ENCODE data around the gene MACROD2.
A peak's percentile ranks its signal among the peaks of the same experiment; 100 is the strongest.

The MACROD2 gene

DNA sequence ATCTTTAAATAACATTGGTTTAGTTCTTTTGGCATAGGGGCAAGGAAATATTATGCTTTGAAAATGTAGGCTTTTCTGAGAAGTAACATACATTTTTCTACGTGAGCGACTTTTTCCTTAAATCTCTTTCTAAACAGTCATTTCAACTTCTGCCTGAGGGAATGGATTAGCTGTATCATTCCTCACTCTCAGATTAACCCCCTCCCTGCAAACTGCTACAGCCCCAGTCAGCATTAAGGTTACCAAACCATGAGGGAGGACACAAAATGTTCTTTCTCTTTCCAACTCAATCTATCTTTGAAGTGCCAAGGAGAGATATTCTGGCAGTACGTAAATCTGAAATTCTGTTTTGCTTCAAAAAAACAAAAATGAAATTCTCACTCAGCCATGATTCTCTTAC, 573.4 kb downstream of the MACROD2 start:
- no peak for DNase-seq (ENCODE audit: low read depth)
- TF ChIP-seq, protein P1, sequence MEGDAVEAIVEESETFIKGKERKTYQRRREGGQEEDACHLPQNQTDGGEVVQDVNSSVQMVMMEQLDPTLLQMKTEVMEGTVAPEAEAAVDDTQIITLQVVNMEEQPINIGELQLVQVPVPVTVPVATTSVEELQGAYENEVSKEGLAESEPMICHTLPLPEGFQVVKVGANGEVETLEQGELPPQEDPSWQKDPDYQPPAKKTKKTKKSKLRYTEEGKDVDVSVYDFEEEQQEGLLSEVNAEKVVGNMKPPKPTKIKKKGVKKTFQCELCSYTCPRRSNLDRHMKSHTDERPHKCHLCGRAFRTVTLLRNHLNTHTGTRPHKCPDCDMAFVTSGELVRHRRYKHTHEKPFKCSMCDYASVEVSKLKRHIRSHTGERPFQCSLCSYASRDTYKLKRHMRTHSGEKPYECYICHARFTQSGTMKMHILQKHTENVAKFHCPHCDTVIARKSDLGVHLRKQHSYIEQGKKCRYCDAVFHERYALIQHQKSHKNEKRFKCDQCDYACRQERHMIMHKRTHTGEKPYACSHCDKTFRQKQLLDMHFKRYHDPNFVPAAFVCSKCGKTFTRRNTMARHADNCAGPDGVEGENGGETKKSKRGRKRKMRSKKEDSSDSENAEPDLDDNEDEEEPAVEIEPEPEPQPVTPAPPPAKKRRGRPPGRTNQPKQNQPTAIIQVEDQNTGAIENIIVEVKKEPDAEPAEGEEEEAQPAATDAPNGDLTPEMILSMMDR (conservative IDR thresholded peaks at IDR 0.05; ENCODE audit: low read depth, low read length), result no peak
- no peak overlapping the region for H3K4me3 ChIP-seq (ENCODE audit: low read depth, low read length)

DNA sequence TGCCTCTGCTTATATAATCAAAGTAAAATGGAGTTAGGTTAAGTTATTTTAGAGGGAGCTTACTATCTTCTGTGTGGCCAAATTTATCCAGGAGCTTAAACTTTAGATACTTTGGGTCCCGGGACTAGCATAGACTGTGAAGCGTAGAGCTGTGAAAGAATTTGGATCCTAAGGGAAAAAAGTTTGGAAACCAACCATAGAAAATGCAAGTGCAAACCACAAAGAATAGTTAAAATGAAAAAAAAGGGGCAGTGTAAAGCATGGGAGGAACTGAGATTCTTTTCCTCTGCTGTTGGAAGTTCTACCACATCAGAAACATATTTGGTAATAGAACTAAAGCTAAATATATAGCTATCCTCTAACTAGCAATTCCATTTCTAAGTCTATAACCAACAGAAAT, 574.3 kb downstream of the MACROD2 start:
- DNase-seq (ENCODE audit: low read depth), result no peak
- TF ChIP-seq, protein P1 (conservative IDR thresholded peaks at IDR 0.05; ENCODE audit: low read depth, low read length), result no peak
- no peak overlapping the region for H3K4me3 ChIP-seq (ENCODE audit: low read depth, low read length)

DNA sequence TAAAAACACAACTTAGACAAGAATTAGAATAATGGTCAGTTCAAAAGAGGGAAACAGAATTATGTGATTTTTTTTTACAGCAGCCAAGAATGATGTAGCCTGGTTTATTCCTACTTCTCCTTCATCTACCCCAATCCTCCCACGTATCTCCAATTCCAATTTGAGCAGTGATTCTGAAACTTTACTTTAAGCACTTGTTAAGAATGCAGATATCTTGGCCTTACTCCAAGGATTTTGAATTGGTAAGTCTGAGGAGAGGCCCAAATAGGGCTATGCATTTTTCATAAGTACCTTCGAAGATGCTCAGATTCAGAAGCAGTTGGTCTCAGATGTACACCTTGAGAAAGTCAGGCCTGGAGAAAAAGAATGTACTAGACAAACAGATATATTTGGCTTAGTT, 575.5 kb downstream of the MACROD2 start:
- DNase-seq (ENCODE audit: low read depth), result peak; percentile 27
- TF ChIP-seq, protein P1 (conservative IDR thresholded peaks at IDR 0.05; ENCODE audit: low read depth, low read length), result no peak
- no peak overlapping the region for H3K4me3 ChIP-seq (ENCODE audit: low read depth, low read length)

DNA sequence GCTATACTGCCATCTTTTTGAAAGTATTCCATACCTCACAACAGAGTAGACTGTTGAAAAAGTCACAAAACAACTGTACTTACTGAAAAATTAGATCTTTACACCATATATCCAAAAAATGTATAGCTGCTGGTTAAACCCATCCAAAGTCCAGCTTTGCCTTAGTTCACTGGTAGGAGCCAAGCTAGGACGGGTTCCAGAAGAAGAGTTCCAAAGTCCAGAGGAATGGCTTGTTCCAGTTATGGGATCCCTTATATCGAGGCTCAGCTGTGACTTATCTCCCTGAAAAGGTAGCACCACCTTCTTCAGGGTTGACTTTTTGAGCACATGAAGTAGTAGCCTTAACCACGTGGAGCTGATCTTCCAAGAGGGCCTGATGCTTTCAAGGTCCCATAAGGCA, 578.4 kb downstream of the MACROD2 start:
- TF ChIP-seq, protein P1 (conservative IDR thresholded peaks at IDR 0.05; ENCODE audit: low read depth, low read length), result no peak
- DNase-seq (ENCODE audit: low read depth), result no peak
- no peak overlapping the region for H3K4me3 ChIP-seq (ENCODE audit: low read depth, low read length)

DNA sequence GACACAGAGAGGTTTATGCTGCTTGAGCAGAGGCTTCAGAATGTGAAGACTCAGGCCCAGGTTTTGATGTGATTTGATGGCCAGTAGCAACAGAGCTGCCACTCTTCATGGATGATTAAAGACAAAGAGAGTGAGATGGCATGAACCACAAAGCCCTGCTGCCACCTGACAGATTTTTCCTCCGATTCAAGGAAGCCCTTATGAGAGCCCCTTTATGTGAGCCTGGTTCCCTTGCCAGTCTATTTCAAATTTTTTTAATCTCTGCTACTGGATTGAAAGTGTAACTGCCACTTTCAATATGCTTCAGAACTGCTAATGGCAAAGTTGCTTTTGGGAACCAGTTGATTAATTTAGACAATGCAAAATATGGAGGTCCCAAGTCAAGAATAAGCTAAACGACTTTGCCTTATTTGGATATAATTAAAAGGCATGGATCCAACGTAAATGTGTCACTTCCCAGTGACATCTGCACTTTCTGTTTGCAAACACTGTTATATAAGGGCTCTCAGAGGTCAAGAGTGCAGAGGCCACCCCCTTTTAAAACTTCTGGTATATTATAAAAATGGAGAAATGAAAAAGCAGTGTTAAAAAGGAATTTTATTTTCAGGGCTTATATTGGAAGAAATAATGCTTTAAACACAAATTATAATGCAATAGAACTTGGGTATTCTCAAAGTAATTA, 581.0 kb downstream of the MACROD2 start:
- TF ChIP-seq, protein P1 (conservative IDR thresholded peaks at IDR 0.05; ENCODE audit: low read depth, low read length), result no peak
- no peak overlapping the region for H3K4me3 ChIP-seq (ENCODE audit: low read depth, low read length)

DNA sequence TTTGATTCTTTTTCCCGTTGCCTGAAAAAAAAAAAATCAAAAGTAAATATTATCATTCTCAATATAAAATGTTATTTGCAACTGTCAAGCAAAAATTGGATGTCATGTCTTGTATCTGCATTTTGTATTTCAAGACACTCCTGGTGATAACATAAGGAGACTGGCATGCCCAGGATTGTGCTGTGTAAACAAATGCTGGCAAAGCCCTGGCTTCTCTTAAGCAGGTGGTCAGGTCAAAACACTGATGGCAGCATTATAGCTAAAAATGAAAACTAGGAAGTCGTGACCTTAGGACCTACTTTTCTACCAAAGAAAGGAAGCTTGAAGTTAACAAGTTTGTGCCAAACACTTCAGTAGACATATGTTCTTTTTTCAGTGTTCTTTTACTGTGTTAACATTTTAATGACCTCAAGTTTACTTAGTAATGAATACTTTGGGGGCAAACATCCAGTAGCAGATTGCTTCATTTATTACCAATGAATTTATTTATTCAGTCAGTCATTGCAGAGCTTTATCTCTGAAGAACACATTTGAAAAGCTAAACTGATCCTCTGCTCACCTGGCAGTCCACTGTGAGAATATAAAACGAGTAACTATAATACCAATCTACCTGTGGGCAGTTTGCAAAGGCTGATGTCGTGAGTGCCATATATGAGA, 585.2 kb downstream of the MACROD2 start:
- TF ChIP-seq, protein P1 (conservative IDR thresholded peaks at IDR 0.05; ENCODE audit: low read depth, low read length), result no peak
- no peak for DNase-seq (ENCODE audit: low read depth)
- H3K4me3 ChIP-seq (ENCODE audit: low read depth, low read length), result no peak overlapping the region

More for the DNA sequence above, 581.0 kb downstream of the MACROD2 start:
- no peak for DNase-seq (ENCODE audit: low read depth)

DNA sequence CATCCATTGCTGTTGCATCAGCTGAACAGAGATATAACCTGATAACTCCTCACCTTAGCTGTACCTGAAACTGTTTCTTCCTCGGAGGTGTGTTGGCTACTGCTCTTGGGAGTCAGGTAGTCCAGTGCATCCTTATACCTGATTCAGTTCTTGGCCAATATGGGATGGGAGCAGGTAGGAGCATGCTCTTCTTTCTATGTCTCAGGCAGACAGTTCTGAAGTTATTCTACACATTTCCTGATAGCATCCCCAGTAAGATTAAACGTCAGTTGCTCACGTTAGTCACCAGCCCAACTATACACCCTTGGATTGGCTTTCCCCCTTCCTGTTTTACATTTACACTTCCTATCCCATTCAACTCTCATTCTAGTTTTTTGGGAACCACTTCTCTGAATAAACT, 586.4 kb downstream of the MACROD2 start:
- no peak for DNase-seq (ENCODE audit: low read depth)
- TF ChIP-seq, protein P1 (conservative IDR thresholded peaks at IDR 0.05; ENCODE audit: low read depth, low read length), result no peak
- no peak overlapping the region for H3K4me3 ChIP-seq (ENCODE audit: low read depth, low read length)
